Brain pericyte (primary cell): Measurements from ENCODE around the gene MC1R.
"Not testable (repeated sequence)": the region's sequence is repeated elsewhere in the genome, so short reads cannot be mapped to it uniquely, and the experiment has no call there.

ENCODE experiments used
- DNase-seq: peaks from one replicate; pipeline ENCODE4 v3.0.0-alpha.2; 2012; ENCODE audit warnings: low read depth, low spot score

The MC1R gene

DNA sequence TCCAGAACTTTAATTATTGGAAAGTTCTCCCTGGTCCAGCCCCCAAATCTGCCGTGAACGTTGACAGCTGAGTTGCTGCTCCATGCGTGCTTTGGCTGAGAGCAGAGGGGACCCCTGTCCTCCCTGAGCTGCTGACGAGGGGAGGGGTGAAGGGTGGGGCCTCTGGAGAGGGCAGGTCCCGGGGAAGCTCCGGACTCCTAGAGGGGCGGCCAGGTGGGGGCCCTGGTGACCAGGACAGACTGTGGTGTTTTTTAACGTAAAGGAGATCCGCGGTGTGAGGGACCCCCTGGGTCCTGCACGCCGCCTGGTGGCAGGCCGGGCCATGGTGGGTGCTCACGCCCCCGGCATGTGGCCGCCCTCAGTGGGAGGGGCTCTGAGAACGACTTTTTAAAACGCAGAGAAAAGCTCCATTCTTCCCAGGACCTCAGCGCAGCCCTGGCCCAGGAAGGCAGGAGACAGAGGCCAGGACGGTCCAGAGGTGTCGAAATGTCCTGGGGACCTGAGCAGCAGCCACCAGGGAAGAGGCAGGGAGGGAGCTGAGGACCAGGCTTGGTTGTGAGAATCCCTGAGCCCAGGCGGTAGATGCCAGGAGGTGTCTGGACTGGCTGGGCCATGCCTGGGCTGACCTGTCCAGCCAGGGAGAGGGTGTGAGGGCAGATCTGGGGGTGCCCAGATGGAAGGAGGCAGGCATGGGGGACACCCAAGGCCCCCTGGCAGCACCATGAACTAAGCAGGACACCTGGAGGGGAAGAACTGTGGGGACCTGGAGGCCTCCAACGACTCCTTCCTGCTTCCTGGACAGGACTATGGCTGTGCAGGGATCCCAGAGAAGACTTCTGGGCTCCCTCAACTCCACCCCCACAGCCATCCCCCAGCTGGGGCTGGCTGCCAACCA is at the start of gene MC1R:
MC1R (plus strand) TSS at position 410 of the 895 bp plus-strand sequence; CDS start at position 807, 397 bp downstream.
- DNase-seq: no peak

- DNase-seq: no peak
These were observed 48.8 kb upstream of the MC1R start for GRCh38 chr16:89869911-89870310.

- DNase-seq: no peak
These were observed 48.2 kb upstream of the MC1R start for GRCh38 chr16:89870440-89870839.

DNA sequence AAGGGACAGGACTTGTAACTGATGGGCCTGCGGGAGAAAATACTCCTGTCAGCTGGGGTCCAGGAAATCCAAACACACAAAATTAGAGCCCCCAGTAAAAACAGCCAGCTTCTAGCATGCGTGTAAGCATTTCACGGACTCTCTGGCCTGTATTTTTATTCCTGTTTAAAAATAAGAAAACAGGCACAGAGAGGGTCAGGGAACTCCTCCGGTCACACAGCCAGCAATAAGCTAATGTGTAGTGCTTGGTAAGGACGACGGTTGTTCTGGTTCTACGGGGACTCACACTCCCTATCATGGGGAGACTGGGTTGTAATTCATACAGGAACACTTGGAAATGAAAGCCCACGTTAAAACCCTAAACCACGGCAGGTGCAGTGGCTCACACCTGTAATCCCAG is 46.8 kb upstream of the MC1R start:
- DNase-seq: no peak

DNA sequence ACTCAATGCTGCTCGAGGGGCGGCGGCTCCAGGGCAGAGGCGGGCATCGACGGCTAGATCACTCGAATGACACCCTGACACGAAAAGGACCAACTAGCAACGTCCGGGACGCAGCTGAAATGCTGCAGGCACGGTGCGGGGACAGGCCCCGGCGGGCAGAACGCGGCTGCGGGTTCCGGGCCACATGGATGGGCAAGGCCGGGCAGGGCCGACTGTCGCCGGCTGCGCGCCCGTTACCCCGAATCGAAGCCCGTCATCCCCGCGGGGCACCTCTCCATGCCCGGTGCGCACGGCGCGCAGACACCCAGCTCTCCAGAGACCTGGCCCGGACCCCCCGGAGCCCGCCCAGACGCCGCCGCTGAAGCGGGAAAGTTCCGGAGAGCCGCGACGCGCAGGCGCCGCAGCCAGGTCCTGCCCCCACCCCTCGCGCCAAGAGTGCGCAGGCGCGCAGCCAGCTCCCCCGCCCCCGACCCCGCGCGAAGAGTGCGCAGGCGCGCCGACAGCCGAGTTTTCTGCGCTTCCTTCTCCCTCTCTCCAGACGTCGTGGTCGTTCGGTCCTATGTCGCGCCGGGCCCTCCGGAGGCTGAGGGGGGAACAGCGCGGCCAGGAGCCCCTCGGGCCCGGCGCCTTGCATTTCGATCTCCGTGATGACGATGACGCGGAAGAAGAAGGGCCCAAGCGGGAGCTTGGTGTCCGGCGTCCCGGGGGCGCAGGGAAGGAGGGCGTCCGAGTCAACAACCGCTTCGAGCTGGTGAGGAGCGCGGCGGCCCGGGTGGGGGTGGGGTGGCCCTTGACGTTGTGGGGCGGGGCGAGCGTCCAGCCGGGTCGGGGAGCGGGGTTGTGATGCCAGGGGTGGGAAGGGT is 45.3 kb upstream of the MC1R start, which contains the start of gene TCF25:
TCF25 (plus strand) TSS at position 484 of the 863 bp plus-strand sequence; CDS start at position 560, 76 bp downstream.
- DNase-seq: peak; percentile 65

DNA sequence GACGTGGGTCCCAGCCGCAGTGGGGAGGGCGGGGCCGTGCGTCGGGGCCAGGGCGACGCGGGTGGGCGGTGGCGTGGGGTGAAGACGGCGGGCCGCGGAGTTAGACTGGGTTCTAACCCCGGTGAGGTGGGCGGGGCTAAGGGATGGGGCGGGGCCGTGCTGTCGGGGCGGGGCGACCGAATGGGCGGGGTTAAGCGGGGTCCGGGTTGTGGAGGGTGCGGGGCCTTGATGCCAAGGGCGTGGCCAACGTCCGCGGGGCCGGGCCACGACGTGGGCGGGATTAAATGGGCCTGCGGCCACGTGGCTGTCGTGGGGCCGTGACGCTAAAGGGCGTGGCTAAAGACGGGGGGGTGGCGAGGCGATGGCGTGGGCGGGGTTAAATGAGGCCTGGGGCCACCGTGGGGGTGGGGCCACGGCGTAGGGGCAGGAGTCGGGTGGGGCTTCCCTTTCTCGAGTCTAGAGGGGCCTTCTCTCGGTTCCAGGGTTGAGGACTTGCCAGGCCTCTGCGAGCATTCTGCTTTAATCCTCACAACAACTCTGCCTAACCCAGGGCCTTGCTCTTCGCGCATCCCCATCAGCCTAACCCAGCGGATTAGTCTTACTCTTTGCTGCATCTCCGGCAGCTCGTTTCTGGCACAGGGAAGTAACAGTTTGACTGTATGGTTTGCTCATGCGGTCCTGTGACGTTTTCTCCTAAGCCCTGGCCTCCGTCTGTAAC is 44.5 kb upstream of the MC1R start:
- peak; percentile 81 for DNase-seq

GRCh38 chr16:89879123-89879522 is 39.5 kb upstream of the MC1R start:
- not testable (repeated sequence) for DNase-seq

DNA sequence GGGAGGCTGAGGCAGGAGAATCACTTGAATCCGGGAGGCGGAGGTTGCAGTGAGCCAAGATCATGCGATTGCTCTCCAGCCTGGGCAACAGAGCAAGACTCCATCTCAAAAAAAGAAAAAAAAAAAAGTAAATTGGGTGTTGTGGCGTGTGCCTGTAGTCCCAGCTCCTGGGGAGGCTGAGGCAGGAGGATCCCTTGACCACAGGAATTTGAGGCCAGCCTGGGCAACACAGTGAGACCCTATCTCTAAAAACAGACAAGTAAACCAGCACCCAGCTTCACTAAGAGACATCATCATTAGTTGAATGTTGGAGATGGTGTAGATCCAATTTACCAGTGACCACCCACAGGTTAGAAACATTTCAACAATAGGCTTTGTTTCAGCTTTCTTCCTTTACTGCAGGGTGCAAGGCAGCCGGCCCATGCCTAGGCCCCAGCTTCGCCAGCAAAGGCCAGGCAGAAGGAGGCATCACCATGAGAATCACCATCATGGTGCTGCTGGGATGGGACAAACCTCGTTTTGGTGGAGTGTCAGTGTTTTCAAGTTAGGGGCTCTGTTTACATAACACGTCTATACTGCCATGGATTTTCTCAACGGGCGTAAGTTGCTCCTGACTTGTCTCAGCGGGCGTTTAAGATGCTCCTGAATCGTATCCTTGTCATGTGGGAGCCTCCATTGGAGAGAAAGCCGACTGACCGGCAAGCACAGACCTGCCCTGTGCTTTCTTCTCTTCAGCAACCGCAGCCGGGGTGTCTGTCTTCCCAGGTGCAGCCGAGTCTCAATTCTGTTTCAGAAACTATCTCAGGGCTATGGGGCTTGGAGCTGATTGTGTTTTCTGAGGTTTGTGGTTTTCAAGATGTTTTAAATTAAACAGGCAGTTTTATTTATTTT is 37.9 kb upstream of the MC1R start:
- no peak for DNase-seq

- no peak for DNase-seq
These were observed 37.3 kb upstream of the MC1R start for GRCh38 chr16:89881368-89881730.

GRCh38 chr16:89883346-89884040 is 35.2 kb upstream of the MC1R start:
- no peak for DNase-seq

DNA sequence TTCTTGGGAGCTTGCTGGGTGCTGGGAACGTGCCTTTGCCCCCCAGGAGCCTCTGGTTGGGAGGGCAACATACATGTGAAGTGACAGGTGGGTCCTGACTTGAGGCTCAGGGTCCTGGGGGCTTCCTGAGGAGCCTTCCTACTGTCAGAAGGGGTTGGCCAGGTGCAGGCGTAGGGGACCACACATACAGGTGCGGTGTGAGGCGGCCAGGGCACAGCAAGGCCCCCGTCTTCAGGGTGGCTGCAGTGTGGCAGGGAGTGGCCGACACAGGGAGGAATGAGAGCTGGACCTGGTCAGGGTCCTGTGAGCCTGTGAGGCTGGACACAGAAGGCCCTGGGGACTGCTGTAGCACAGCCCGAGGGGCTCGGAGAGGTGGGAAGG is 34.6 kb upstream of the MC1R start:
- DNase-seq: no peak

- DNase-seq: no peak
These were observed 31.4 kb upstream of the MC1R start for GRCh38 chr16:89887243-89887642.

GRCh38 chr16:89890200-89890599 is 28.5 kb upstream of the MC1R start:
- DNase-seq: no peak

GRCh38 chr16:89890886-89891657 is 27.6 kb upstream of the MC1R start:
- no peak for DNase-seq

- no peak for DNase-seq
These were observed 26.5 kb upstream of the MC1R start for GRCh38 chr16:89892055-89892630.

DNA sequence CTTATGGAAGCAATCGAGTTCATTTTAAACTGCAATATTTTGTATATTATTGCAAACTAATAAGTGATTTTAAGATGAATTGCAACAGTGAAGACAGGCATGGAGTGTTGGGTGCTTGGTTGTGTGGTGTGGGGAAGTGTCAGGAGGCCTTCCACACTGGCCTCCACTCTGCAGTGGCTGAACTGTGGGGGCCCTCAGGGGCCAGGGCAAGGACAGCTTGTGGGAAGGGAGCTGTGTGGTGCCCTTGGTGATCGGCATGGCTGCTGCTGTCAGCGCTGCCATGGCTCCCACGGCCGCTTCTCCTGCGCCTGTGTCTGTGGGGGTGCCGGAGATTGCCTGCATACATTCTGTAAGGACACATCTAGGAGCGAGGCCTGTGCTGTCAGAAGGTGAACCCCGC is 26.0 kb upstream of the MC1R start:
- no peak for DNase-seq

DNA sequence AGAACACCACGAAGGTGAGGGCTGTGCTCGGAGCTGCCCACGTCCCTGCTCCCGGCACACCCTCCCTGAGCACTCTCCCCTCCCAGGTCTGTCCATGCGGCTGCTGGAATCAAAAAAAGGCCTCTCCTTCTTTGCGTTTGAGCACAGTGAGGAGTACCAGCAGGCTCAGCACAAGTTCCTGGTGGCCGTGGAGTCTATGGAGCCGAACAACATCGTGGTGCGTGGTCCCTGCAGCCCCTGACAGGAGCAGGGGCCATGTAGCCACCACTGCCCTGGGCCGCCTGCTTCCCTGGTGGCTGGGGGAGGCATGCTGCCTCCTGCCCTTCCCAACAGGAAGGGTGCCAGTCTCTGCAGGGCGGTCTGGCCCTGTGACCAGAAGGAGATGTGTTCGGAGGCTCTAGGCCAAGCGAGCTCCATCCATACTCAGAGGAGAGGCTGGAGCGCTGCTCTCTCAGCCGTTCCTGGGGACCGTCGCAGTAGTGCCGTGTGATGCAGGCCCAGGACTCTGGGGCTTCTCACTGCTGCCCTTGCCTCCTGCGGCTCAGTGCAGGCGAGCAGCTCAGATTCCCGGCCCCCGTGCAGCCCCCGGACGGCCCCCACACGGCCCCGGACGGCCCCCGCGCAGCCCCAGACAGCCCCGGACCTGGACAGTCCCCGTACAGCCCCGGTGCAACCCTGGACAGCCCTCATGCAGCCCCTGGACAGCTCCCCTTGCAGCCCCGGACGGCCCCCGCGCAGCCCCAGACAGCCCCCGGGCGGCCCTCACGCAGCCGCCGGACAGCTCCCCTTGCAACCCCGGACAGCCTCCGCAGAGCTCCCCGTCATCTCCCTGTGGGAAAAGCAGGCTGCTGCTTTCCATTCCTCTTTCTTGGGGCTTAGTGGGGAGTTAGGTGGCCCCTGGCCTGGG is 24.8 kb upstream of the MC1R start:
- DNase-seq: no peak
